ENCODE data around the gene SLC35G4. TPM values are rescaled to one million over a fixed set of nuclear protein-coding genes. Genes with fewer than 3 reads are reported as not detected.

SLC35G4 gene
- total RNA-seq, 3 donors from 2014 or later (not counting 1 experiment from before 2014, with no cell fraction given): not detected

DNA sequence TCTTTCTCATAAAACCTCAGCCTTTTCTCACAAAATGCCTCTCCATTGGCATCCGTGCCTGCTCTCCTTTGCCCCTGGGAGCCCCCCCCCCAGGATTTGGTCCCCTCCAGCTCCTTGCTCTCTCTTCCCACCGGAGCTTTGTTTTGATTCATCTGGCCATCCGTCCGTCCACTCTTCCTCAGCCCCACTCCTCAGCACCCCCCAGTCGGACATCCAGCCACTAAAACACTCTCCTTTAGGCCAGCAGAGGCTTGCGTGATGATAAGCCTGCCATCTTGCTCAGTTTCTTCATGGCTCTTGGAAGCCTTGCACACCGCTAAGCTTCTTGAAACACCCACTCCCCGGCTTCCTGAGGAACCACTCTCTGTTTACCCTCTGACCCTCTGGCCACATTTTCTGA is 48.2 kb downstream of the SLC35G4 start:
- no peaks in the 10 kb centered on the region for H3K36me3 Mint-ChIP-seq
- WGBS (ENCODE audit: insufficient coverage): 88% methylated on average over 8 of the region's 8 CpGs
- intact Hi-C loops (cut with micrococcal nuclease): loop anchor here (2.0 to 5.0 kb wide), 2 partner anchors 337 to 380 kb away; no protein-coding TSS in a partner anchor
- H3K4me3 ChIP-seq (ENCODE audit: low read length): no peak overlapping the region
- no peak overlapping the region for H3K27ac Mint-ChIP-seq
- no peak overlapping the region for H3K27ac ChIP-seq (ENCODE audit: low read length)
- H3K27me3 ChIP-seq (ENCODE audit: control insufficient read depth, insufficient read depth, low read length): no peaks in the 10 kb centered on the region
- ATAC-seq (no peak), DNase-seq (no peak)
- no peaks in the 10 kb centered on the region for H3K36me3 ChIP-seq (ENCODE audit: control insufficient read depth, insufficient read depth, low read length)
- H3K9me3 Mint-ChIP-seq: no peaks in the 10 kb centered on the region
- H3K9me3 ChIP-seq (ENCODE audit: control insufficient read depth, insufficient read depth, low read length): no peaks in the 10 kb centered on the region
- TF ChIP-seq, protein P1, sequence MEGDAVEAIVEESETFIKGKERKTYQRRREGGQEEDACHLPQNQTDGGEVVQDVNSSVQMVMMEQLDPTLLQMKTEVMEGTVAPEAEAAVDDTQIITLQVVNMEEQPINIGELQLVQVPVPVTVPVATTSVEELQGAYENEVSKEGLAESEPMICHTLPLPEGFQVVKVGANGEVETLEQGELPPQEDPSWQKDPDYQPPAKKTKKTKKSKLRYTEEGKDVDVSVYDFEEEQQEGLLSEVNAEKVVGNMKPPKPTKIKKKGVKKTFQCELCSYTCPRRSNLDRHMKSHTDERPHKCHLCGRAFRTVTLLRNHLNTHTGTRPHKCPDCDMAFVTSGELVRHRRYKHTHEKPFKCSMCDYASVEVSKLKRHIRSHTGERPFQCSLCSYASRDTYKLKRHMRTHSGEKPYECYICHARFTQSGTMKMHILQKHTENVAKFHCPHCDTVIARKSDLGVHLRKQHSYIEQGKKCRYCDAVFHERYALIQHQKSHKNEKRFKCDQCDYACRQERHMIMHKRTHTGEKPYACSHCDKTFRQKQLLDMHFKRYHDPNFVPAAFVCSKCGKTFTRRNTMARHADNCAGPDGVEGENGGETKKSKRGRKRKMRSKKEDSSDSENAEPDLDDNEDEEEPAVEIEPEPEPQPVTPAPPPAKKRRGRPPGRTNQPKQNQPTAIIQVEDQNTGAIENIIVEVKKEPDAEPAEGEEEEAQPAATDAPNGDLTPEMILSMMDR (IDR thresholded peaks at IDR 0.05): no peak
- peaks cover 27 to 57% of the 10 kb centered on the region in 2 donors for H3K27me3 Mint-ChIP-seq (ENCODE audit: low read depth in 2 of 2)
- H3K4me1 ChIP-seq (ENCODE audit: control insufficient read depth, insufficient read depth, low read length): no peaks in the 10 kb centered on the region
- peaks cover 6% of the 10 kb centered on the region in 2 donors for H3K4me1 Mint-ChIP-seq
- H3K4me3 Mint-ChIP-seq: no peak overlapping the region

DNA sequence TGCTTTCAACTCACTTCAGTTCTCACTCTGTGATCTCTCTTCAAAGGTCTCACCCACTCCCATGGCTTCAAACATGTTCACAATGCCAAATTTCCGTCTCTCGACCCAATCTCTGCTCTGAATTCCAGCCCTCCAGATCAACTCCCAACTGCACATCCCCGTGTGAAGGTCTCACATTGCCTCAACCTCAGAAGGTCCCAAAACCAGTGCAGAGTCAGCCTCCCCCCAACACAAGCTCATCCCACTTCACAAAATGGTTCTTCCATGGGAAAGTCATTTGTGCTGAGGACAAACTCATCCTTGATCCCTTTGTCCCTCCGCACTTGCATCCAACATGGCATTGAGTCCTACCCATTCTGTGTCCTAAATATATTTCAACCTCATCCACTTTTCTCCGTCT is 48.6 kb downstream of the SLC35G4 start:
- H3K27ac Mint-ChIP-seq: no peak overlapping the region
- intact Hi-C loops (cut with micrococcal nuclease): loop anchor here (5.0 kb wide), 1 partner anchor 379 kb away; no protein-coding TSS in a partner anchor
- TF ChIP-seq, protein P1 (IDR thresholded peaks at IDR 0.05): no peak
- Histone ChIP-seq H3K27me3 (ENCODE audit: control insufficient read depth, insufficient read depth, low read length) (no peaks in the 10 kb centered on the region), H3K9me3 (ENCODE audit: control insufficient read depth, insufficient read depth, low read length) (no peaks in the 10 kb centered on the region), H3K4me1 (ENCODE audit: control insufficient read depth, insufficient read depth, low read length) (no peaks in the 10 kb centered on the region), H3K36me3 (ENCODE audit: control insufficient read depth, insufficient read depth, low read length) (no peaks in the 10 kb centered on the region), H3K4me3 (ENCODE audit: low read length) (no peak overlapping the region), H3K27ac (ENCODE audit: low read length) (no peak overlapping the region)
- H3K27me3 Mint-ChIP-seq (ENCODE audit: low read depth in 2 of 2): peaks cover 27 to 55% of the 10 kb centered on the region in 2 donors
- no peaks in the 10 kb centered on the region for H3K36me3 Mint-ChIP-seq
- no peaks in the 10 kb centered on the region for H3K9me3 Mint-ChIP-seq
- no peak for ATAC-seq
- H3K4me3 Mint-ChIP-seq: no peak overlapping the region
- DNase-seq: no peak
- H3K4me1 Mint-ChIP-seq: peaks cover 6% of the 10 kb centered on the region in 2 donors
- 91% methylated on average over 5 of the region's 5 CpGs for WGBS (ENCODE audit: insufficient coverage)

DNA sequence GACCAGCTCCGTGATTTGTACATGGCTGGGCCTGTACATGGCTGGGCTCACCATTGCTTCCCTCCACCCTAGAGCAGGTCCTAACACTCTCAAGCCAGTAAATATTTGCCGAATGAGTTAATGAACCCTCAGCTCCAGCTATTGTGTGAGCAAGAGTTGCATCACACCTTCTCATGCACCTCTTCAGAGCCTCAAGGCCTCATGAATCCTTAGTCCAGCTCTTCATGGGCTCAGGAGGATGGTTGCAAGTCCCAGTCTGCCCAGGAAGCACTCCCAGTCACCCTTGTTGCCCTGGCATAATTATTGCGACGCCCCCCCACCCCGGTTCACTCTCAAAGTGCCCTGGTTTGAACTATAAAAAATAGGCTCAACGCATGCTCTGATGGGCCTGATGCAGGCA is 49.6 kb downstream of the SLC35G4 start:
- Histone ChIP-seq H3K4me1 (ENCODE audit: control insufficient read depth, insufficient read depth, low read length) (no peaks in the 10 kb centered on the region), H3K27me3 (ENCODE audit: control insufficient read depth, insufficient read depth, low read length) (no peaks in the 10 kb centered on the region), H3K27ac (ENCODE audit: low read length) (no peak overlapping the region), H3K9me3 (ENCODE audit: control insufficient read depth, insufficient read depth, low read length) (no peaks in the 10 kb centered on the region), H3K4me3 (ENCODE audit: low read length) (no peak overlapping the region), H3K36me3 (ENCODE audit: control insufficient read depth, insufficient read depth, low read length) (no peaks in the 10 kb centered on the region)
- TF ChIP-seq, protein P1 (IDR thresholded peaks at IDR 0.05): no peak
- Mint-ChIP-seq H3K4me1 (peaks cover 6% of the 10 kb centered on the region in 2 donors), H3K4me3 (no peak overlapping the region), H3K27ac (no peak overlapping the region), H3K27me3 (ENCODE audit: low read depth in 2 of 2) (peaks cover 22 to 46% of the 10 kb centered on the region in 2 donors), H3K9me3 (no peaks in the 10 kb centered on the region), H3K36me3 (no peaks in the 10 kb centered on the region)
- WGBS (ENCODE audit: insufficient coverage): 88% methylated on average over 6 of the region's 6 CpGs
- ATAC-seq: no peak
- intact Hi-C loops (cut with micrococcal nuclease): loop anchor here (5.0 kb wide), 1 partner anchor 378 kb away; no protein-coding TSS in a partner anchor
- DNase-seq: no peak

Other genes starting within 250 kb of the SLC35G4 start
- 10 to 100 TPM; 10.9 to 15.0 (median 12.6) TPM for gene GNAL, start 79.7 kb downstream of the SLC35G4 start, total RNA-seq
- gene CHMP1B, start 241.8 kb downstream of the SLC35G4 start, total RNA-seq: 100 to 1,000 TPM in 2 of 3 donors, 10 to 100 TPM in 1; 99.4 to 132 (median 110) TPM

All from natural killer cell (primary cell).